OCI-LY3 (cell line): ENCODE data around the gene RAB6A.

Source experiments
- EZH2phosphoT487 ChIP-seq: fragments of 200-600 bp; shearing (Covaris generic); IDR thresholded peaks from 2 replicates; pipeline ENCODE4 v1.6.1; 2018; ENCODE audit warnings: antibody characterized with exemption, mixed run types, low read depth
- TF ChIP-seq, protein P1 (sequence below): fragments of 200-600, 300-600 bp; sonication (generic); IDR thresholded peaks from 2 replicates; pipeline ENCODE4 v1.5.1; 2014; ENCODE audit warnings: antibody characterized with exemption, low read length, low read depth

DNA sequence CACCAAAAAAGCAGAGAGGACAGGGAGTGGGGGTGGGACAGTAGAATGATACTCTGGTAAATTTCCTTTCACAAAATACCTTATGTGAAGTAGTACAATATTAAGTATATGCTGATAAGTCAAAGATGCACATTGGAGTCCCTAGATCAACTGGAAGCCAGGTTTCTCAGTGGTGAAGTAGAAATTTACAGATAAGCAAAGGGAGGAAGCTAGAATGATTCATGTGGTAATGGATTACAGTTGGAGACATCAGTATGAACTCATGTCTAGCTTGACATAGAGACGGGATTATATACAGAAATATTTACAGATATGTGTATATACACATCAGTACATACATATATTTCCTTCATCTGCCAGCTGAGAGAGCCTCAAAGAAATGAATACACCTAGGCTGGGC, 93.0 kb downstream of the RAB6A start:
- TF ChIP-seq, protein P1, sequence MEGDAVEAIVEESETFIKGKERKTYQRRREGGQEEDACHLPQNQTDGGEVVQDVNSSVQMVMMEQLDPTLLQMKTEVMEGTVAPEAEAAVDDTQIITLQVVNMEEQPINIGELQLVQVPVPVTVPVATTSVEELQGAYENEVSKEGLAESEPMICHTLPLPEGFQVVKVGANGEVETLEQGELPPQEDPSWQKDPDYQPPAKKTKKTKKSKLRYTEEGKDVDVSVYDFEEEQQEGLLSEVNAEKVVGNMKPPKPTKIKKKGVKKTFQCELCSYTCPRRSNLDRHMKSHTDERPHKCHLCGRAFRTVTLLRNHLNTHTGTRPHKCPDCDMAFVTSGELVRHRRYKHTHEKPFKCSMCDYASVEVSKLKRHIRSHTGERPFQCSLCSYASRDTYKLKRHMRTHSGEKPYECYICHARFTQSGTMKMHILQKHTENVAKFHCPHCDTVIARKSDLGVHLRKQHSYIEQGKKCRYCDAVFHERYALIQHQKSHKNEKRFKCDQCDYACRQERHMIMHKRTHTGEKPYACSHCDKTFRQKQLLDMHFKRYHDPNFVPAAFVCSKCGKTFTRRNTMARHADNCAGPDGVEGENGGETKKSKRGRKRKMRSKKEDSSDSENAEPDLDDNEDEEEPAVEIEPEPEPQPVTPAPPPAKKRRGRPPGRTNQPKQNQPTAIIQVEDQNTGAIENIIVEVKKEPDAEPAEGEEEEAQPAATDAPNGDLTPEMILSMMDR, result no peak
- no peak for TF ChIP-seq EZH2phosphoT487
